OCI-LY7 (cell line): ENCODE results near the gene DEDD2. TPM values are rescaled to one million over a fixed set of nuclear protein-coding genes. Genes with fewer than 3 reads are reported as not detected.

ENCODE experiments used
- BruUV-seq: library from RNA; stranded (reverse); fragments of 400-500 nt; replicated peaks from 2 replicates; lab custom pipeline; 2021; lab: Mats Ljungman, UMichigan
- CTCF ChIA-PET: fragments of 300-600 bp; sonication (Branson Sonifier 250); formaldehyde crosslinking; loops from one replicate; lab custom pipeline; 2022; ENCODE audit warnings: antibody characterized with exemption; ENCODE audit not compliant: unreplicated experiment; lab: Charles Lee
- POLR2A ChIA-PET: fragments of 300-600 bp; sonication (Branson Sonifier 250); formaldehyde crosslinking; loops from one replicate; lab custom pipeline; 2022; ENCODE audit warnings: antibody characterized with exemption; lab: Charles Lee
- DNase-seq: peaks from one replicate; pipeline ENCODE4 v3.0.0-alpha.2; 2015; ENCODE audit warnings: low spot score
- H2AFZ ChIP-seq: fragments of 200-600 bp; sonication (generic), shearing (Covaris generic); 2 replicates; pipeline ENCODE4 v1.6.1; 2014; ENCODE audit warnings: mild to moderate bottlenecking, antibody characterized with exemption, low read length, moderate library complexity
- H3K27ac ChIP-seq: fragments of 200-600 bp; sonication (generic); 2 replicates; pipeline ENCODE4 v1.5.1; 2014; ENCODE audit warnings: mixed run types, low read depth, mild to moderate bottlenecking, moderate library complexity, low read length, inconsistent platforms; ENCODE audit not compliant: poor library complexity, severe bottlenecking
- H3K36me3 ChIP-seq: fragments of 200-600 bp; sonication (generic); 2 replicates; pipeline ENCODE4 v1.6.1; 2014; ENCODE audit warnings: mild to moderate bottlenecking, antibody characterized with exemption, low read length, moderate library complexity, mixed read lengths; ENCODE audit not compliant: insufficient read depth
- H3K4me1 ChIP-seq: fragments of 200-600 bp; sonication (generic); 2 replicates; pipeline ENCODE4 v1.5.1; 2014; ENCODE audit warnings: mild to moderate bottlenecking, low read length; ENCODE audit not compliant: insufficient read depth, poor library complexity, severe bottlenecking
- H3K4me2 ChIP-seq: fragments of 200-600 bp; sonication (generic); 2 replicates; pipeline ENCODE4 v1.6.1; 2014; ENCODE audit warnings: mild to moderate bottlenecking, low read length
- H3K4me3 ChIP-seq: fragments of 200-600 bp; sonication (generic); 2 replicates; pipeline ENCODE4 v1.5.1; 2014; ENCODE audit warnings: mild to moderate bottlenecking, low read depth, low read length; ENCODE audit not compliant: poor library complexity, severe bottlenecking
- H3K79me2 ChIP-seq: fragments of 200-600 bp; sonication (generic); 2 replicates; pipeline ENCODE4 v1.6.1; 2016; ENCODE audit warnings: low read depth, mild to moderate bottlenecking, low read length, moderate library complexity, mixed read lengths; ENCODE audit not compliant: insufficient read depth
- H3K9me2 ChIP-seq: fragments of 200-600 bp; sonication (generic); 2 replicates; pipeline ENCODE4 v1.6.1; 2016; ENCODE audit warnings: mild to moderate bottlenecking, low read length, mixed read lengths; ENCODE audit not compliant: insufficient read depth
- H3K9me3 ChIP-seq: fragments of 200-600 bp; sonication (generic); 2 replicates; pipeline ENCODE4 v1.6.1; 2014; ENCODE audit warnings: mild to moderate bottlenecking, mixed run types, low read length, mixed read lengths
- H4K20me1 ChIP-seq: fragments of 200-600 bp; sonication (generic); 2 replicates; pipeline ENCODE4 v1.6.1; 2014; ENCODE audit warnings: mild to moderate bottlenecking, antibody characterized with exemption, low read length, moderate library complexity, mixed read lengths; ENCODE audit not compliant: insufficient read depth
- EZH2phosphoT487 ChIP-seq: fragments of 200-600 bp; sonication (generic); IDR thresholded peaks from 2 replicates; pipeline ENCODE4 v1.6.1; 2018; ENCODE audit warnings: low read depth, borderline replicate concordance, mild to moderate bottlenecking, mixed run types, antibody characterized with exemption, low read length, moderate library complexity, mixed read lengths
- intact Hi-C: fragments of 100-400 bp; cut with micrococcal nuclease; formaldehyde crosslinking; loops from one replicate; pipeline ENCODE4 v1.10.0; 2022; ENCODE audit not compliant: unreplicated experiment
- total RNA-seq, 2 experiments: library from RNA; depleted of rRNA in 1 of 2; stranded (reverse); fragments of >200 nt in 1 of 2; shearing (Covaris generic) in 1 of 2; gene quantifications; 2 replicates each; pipeline ENCODE4 v1.2.3, GENCODE V29; 2014 to 2022
- TF ChIP-seq, protein P1 (sequence below): fragments of 200-600 bp; sonication (generic); conservative IDR thresholded peaks from 2 replicates; pipeline ENCODE4 v1.5.1; 2014; ENCODE audit warnings: mild to moderate bottlenecking, antibody characterized with exemption, low read length, moderate library complexity, mixed read lengths

Gene DEDD2
- total RNA-seq, 2 experiments from 2014 or later, result 15.5 to 41.9 TPM

DNA sequence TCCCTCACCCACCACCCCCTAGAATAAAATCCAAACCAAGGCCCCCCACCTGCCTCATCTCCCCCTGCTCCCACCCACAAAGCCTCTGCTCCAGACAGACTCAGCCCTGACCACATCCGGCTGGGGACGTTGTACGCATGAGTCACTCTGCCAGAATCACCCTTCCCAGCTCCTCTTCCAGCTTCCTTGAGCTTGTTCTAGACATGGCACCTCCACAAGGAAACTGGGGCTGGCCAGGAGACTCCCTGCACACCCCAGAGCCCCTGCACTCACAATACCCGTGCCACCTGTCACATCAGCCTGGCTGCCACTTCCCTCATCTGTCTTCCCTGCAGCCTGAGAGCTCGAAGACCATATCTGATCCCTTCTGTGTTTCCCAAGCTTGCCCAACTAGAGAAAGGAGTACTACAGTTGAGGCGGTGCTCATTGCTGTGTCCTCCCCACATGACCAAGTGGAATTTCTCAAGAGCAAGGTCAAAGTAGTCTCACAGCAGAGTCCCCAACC is 9.7 kb downstream of the DEDD2 start:
- no peak overlapping the region for H2AFZ ChIP-seq
- peaks cover 91% of the 10 kb centered on the region for H3K36me3 ChIP-seq
- ChIA-PET POLR2A (no interaction called here), CTCF (no interaction called here)
- no peak overlapping the region for H3K4me3 ChIP-seq
- no peaks in the 10 kb centered on the region for H3K9me3 ChIP-seq
- H3K4me2 ChIP-seq, result no peak overlapping the region
- H3K27ac ChIP-seq, result no peak overlapping the region
- TF ChIP-seq, protein P1, sequence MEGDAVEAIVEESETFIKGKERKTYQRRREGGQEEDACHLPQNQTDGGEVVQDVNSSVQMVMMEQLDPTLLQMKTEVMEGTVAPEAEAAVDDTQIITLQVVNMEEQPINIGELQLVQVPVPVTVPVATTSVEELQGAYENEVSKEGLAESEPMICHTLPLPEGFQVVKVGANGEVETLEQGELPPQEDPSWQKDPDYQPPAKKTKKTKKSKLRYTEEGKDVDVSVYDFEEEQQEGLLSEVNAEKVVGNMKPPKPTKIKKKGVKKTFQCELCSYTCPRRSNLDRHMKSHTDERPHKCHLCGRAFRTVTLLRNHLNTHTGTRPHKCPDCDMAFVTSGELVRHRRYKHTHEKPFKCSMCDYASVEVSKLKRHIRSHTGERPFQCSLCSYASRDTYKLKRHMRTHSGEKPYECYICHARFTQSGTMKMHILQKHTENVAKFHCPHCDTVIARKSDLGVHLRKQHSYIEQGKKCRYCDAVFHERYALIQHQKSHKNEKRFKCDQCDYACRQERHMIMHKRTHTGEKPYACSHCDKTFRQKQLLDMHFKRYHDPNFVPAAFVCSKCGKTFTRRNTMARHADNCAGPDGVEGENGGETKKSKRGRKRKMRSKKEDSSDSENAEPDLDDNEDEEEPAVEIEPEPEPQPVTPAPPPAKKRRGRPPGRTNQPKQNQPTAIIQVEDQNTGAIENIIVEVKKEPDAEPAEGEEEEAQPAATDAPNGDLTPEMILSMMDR, result no peak
- no peak for TF ChIP-seq EZH2phosphoT487
- peaks cover 7% of the 10 kb centered on the region for H3K4me1 ChIP-seq
- no peaks in the 10 kb centered on the region for H4K20me1 ChIP-seq
- BruUV-seq, result no TSS peak
- no peak for DNase-seq
- intact Hi-C loops, result no loop called here
- peaks cover 5% of the 10 kb centered on the region; the same call in 1 of the 2 replicates for H3K79me2 ChIP-seq
- H3K9me2 ChIP-seq, result no peaks in the 10 kb centered on the region

DNA sequence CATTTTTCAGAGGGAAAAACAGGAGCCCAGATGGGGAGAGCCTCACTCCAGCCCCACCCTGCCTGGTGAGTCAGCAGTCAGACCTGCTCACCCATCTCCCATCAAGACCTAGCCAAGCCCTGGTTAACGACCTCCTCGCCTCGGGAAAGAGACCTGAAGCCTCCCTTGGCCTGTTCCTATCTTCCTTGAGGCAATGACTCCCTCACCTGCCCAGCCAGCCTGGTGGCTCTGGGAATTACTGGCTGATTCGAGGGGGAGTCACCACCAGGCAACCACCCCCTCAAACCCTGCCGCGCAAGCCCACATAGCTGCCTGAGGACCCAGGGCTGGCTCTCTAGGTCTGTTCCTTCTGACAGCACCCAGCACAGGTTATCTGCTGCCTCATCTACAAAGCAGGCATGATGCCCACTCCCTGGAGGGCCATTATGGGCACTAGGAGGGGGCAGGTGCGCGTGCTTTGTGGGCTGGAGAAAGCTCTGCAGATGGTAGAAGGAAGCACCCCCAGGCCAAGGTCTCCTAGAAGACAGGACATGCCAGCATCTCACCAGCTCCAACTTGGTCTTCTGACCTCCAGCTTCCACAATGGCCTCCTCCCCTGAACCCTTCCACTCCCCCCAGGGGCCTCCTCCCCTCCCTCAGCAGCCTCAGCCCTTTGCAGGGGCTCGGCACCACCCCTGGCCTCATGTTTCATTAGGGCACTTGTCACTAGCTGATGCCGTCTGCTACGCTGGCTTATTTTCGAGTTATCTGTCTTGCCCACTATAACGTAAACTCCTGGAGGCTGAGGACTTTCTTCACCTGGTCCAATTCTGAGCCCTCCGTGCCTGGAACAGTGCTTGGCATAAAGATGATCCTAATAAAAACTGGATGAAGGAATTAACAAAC is 10.4 kb downstream of the DEDD2 start:
- BruUV-seq, result no TSS peak
- H3K36me3 ChIP-seq, result peaks cover 92% of the 10 kb centered on the region
- POLR2A ChIA-PET, result no interaction called here
- no peak for DNase-seq
- H3K9me2 ChIP-seq, result no peaks in the 10 kb centered on the region
- CTCF ChIA-PET, result no interaction called here
- H2AFZ ChIP-seq, result no peak overlapping the region
- intact Hi-C loops, result no loop called here
- no peak overlapping the region for H3K27ac ChIP-seq
- H3K9me3 ChIP-seq, result no peaks in the 10 kb centered on the region
- no peak for TF ChIP-seq EZH2phosphoT487
- TF ChIP-seq, protein P1, result no peak
- 0 out of 2 replicates have a peak, but pooled peaks cover 3% of the 10 kb centered on the region for H3K79me2 ChIP-seq
- no peak overlapping the region for H3K4me2 ChIP-seq
- no peaks in the 10 kb centered on the region for H4K20me1 ChIP-seq
- H3K4me3 ChIP-seq, result no peak overlapping the region
- H3K4me1 ChIP-seq, result peaks cover 14% of the 10 kb centered on the region

DNA sequence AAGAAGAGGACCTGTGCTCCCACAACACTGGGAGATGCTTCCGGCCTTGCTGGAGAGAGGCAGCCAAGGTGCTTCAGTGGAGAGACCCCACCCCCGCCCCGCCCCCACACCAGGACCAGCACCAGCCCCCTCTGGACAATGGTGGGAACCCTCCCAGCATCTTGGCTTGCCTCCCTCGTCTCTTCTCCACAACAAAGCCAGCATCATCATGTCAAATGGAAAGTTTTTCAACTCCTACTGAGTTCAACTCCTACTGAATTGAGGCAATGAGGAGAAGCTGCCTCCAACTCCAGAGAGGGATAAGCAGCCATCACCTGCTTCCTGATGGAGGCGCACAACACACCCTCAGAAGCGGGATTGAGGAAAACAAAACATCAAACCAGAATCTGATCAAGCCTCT is 12.8 kb downstream of the DEDD2 start:
- Histone ChIP-seq H3K4me1 (peaks cover 38% of the 10 kb centered on the region), H3K4me2 (no peak overlapping the region), H3K9me3 (no peaks in the 10 kb centered on the region), H3K9me2 (no peaks in the 10 kb centered on the region), H3K36me3 (peaks cover 96% of the 10 kb centered on the region), H2AFZ (no peak overlapping the region), H3K79me2 (0 out of 2 replicates have a peak, but pooled peaks cover 6% of the 10 kb centered on the region), H3K27ac (no peak overlapping the region), H4K20me1 (0 out of 2 replicates have a peak, but pooled peaks cover under 1% of the 10 kb centered on the region), H3K4me3 (no peak overlapping the region)
- BruUV-seq, result no TSS peak
- no peak for TF ChIP-seq EZH2phosphoT487
- TF ChIP-seq, protein P1, result no peak
- DNase-seq, result no peak
- CTCF ChIA-PET, result no interaction called here
- POLR2A ChIA-PET, result no interaction called here
- intact Hi-C loops, result no loop called here
